SK-N-MC (cell line): Measurements from ENCODE around the gene TRAPPC4.

Source experiments
- DNase-seq: peaks from one replicate; pipeline ENCODE4 v3.0.0-alpha.2; 2011; ENCODE audit warnings: low read depth, low spot score
- H3K27ac ChIP-seq: fragments of 200-600 bp; sonication (generic); 2 replicates; pipeline ENCODE4 v1.5.1; 2016; ENCODE audit warnings: mixed run types
- H3K36me3 ChIP-seq: fragments of 200-600 bp; sonication (generic); 2 replicates; pipeline ENCODE4 v1.6.1; 2017; ENCODE audit warnings: antibody characterized with exemption, low read length, mixed read lengths; ENCODE audit not compliant: insufficient read depth
- H3K4me3 ChIP-seq: fragments of 200-600 bp; sonication (generic); 2 replicates; pipeline ENCODE4 v1.5.1; 2016
- H3K9ac ChIP-seq: fragments of 200-600 bp; sonication (generic); 2 replicates; pipeline ENCODE4 v1.8.0; 2017; ENCODE audit warnings: mixed run types, mixed read lengths; ENCODE audit not compliant: insufficient read length
- H3K9me3 ChIP-seq: fragments of 200-600 bp; sonication (generic); 2 replicates; pipeline ENCODE4 v1.6.1; 2017; ENCODE audit warnings: low read depth, mild to moderate bottlenecking, antibody characterized with exemption, low read length, moderate library complexity, mixed read lengths
- EZH2 ChIP-seq: fragments of 200-600 bp; sonication (generic); IDR thresholded peaks from one replicate; pipeline ENCODE4 v1.6.1; 2017; ENCODE audit warnings: antibody characterized with exemption
- FOXP2 ChIP-seq: optimal IDR thresholded peaks from 2 replicates; pipeline ENCODE3; 2011; ENCODE audit warnings: mild to moderate bottlenecking, moderate library complexity; ENCODE audit not compliant: insufficient read depth; ENCODE audit errors: extremely low read length, control extremely low read depth
- POLR2AphosphoS5 ChIP-seq: IDR thresholded peaks from 2 replicates; pipeline ENCODE4 v1.6.1; 2012; ENCODE audit warnings: mild to moderate bottlenecking, low read depth, low read length, borderline replicate concordance

Gene TRAPPC4

DNA sequence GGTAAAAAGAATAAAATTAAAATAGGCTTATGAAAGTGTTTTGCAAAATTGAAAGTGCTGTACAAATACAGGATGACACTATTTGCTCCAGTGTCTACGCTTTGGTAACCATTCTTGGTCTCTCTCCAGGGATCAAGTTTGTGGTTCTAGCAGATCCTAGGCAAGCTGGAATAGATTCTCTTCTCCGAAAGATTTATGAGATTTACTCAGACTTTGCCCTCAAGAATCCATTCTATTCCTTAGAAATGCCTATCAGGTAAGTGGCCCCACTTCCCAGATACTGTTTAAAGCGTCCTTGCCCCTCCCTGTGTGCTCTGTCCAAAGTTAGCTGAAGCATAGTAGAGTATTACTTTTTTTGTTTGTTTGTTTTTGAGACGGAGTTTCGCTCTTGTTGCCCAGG lies 3.1 kb downstream of the TRAPPC4 start:
- DNase-seq: no peak
- TF ChIP-seq FOXP2 (no peak), EZH2 (no peak), POLR2AphosphoS5 (no peak)
- no peak overlapping the region for H3K9ac ChIP-seq
- no peaks in the 10 kb centered on the region for H3K9me3 ChIP-seq
- peaks cover 60% of the 10 kb centered on the region for H3K36me3 ChIP-seq
- no peak overlapping the region for H3K27ac ChIP-seq
- H3K4me3 ChIP-seq: no peak overlapping the region

DNA sequence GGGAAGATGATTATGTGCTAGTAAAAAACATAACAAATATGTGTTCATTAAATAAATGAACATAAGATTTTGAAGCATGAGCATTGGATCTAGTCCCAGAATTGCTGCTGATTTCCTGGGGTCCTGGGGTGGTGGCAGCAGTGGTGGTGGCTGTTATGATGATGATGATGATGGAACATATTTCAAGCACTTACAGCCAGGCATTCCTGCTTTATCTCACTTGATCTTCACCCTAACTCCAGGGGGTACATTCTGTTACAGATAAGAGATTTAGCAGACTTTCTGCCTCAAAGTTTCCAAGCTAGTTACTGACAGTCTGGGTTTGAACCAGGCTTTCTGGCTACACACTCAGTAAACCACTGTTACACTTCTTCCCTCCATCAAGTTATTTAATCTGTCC lies 5.2 kb downstream of the TRAPPC4 start:
- H3K9me3 ChIP-seq: no peaks in the 10 kb centered on the region
- H3K27ac ChIP-seq: peak overlapping the region; percentile 53
- TF ChIP-seq FOXP2 (no peak), POLR2AphosphoS5 (no peak), EZH2 (no peak)
- no peak overlapping the region for H3K4me3 ChIP-seq
- no peak for DNase-seq
- H3K9ac ChIP-seq: no peak overlapping the region
- H3K36me3 ChIP-seq: peaks cover 48% of the 10 kb centered on the region

DNA sequence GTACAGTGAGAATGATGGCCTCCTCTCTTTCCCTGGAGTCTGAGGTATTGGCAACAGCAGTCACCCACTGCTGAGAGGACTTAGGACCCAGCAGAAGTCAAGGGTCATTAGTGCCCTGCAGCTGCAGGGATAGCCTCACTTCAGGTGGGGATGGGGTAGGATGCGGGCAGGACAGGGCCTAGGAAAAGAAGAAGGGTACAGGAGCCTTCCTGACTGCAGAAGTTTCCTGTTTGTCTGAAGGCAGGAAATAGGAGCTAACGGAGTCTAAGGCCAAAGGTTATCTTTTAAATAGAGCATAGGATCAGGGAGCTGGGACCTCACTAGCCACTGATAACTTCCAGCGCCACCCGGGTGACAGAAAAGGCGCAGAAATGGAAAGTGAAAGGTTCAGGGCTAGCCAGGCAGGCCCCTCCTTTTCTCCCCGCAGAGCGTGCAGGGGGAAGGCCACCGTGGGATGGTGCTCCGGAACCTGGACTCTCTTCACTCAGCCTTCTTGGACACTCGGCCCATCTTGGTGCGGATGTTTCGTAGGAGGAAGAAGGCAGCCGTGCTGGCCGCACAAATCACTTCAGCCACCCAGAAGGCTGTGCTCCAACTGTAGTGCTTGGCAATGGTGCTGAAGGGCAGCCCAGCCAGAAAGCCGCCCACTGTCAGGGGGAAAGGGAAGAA lies 6.0 kb downstream of the TRAPPC4 start:
- H3K27ac ChIP-seq: peak overlapping the region; percentile 53
- H3K4me3 ChIP-seq: no peak overlapping the region
- no peak overlapping the region for H3K9ac ChIP-seq
- no peak for DNase-seq
- no peaks in the 10 kb centered on the region for H3K9me3 ChIP-seq
- TF ChIP-seq EZH2 (no peak), POLR2AphosphoS5 (no peak), FOXP2 (no peak)
- peaks cover 50% of the 10 kb centered on the region for H3K36me3 ChIP-seq

DNA sequence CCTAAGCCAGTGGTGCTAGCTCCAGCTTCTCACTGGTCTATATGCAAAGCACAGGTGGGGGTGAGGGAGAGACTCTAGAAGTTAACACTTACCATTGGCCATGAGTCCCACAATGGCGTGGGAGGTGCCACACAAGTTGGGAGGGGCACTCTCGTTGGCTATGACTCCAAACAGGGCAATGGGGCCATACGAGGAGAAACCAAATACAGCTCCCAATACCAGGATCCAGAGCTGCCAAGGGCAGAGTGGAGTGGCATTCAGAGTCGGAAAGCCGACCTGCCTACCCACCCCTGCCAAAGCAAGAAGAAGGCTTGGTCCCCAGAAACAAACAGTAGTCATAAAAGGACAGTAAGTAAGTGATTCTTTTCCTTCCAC lies 6.5 kb downstream of the TRAPPC4 start:
- Histone ChIP-seq H3K9ac (no peak overlapping the region), H3K27ac (no peak overlapping the region), H3K4me3 (no peak overlapping the region), H3K9me3 (no peaks in the 10 kb centered on the region), H3K36me3 (peaks cover 50% of the 10 kb centered on the region)
- no peak for DNase-seq
- TF ChIP-seq EZH2 (no peak), FOXP2 (no peak), POLR2AphosphoS5 (no peak)

DNA sequence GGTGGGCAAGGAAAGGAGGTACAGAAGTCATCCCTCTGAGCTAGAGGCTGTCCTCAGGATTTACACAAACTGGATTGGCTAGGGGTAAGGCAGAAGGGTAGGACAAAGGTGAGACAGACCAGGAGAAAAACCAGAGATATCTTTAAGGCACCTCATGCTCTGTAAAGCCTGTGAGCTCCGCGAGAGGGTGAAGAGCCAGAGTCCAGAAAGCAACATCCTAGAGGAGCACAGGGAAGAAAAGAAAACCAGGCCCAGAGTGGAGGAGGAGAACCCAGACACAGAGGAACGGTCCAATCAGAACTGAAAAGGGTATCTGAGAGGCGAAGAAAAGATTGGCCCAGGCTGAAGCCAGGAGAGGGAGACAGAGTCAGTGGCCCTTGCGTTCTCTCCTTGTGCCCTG lies 7.0 kb downstream of the TRAPPC4 start:
- Histone ChIP-seq H3K9me3 (no peaks in the 10 kb centered on the region), H3K4me3 (no peak overlapping the region), H3K9ac (no peak overlapping the region), H3K36me3 (peaks cover 50% of the 10 kb centered on the region), H3K27ac (no peak overlapping the region; the same call in 1 of the 2 replicates)
- no peak for DNase-seq
- no peak for TF ChIP-seq FOXP2
- no peak for TF ChIP-seq POLR2AphosphoS5
- no peak for TF ChIP-seq EZH2

DNA sequence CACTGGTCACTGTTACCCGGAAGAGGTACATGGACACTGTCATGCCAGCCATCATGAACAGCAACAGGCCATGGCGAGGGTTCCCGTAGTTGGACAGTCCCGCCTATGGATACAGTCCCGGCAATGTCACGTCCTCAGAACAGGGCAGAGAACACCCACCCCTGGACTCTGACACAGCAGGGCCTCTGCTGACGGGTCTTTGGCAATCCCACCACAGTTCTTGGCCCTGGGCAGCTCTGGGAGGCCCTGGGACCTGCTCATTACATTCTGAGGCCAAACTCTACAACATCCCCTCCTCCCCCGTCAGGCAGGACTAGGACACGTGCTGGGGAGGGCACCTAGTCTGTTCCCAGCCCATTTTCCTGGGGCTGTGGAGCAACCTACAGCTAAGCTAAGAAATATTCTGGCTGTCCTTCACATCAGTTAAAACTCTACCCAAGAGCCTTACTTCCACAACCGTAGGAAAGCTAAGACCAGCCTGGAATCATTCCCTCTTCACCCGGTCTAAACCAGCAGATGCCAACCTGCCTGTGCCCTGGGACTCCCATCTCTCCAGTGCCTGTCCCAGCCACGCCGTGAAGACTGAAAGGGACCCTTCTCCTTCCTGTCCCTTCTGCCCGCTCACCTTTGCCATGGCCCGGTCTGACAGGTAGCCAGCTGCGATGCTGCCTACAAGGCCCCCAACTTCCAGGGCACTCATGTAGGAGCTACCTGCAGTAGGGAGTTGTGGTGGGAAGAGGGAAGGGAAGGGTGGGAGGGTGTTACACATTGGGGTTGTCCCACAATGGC lies 7.6 kb downstream of the TRAPPC4 start:
- Histone ChIP-seq H3K9ac (no peak overlapping the region), H3K27ac (no peak overlapping the region; the same call in 1 of the 2 replicates), H3K9me3 (no peaks in the 10 kb centered on the region), H3K36me3 (peaks cover 47% of the 10 kb centered on the region), H3K4me3 (no peak overlapping the region)
- no peak for DNase-seq
- TF ChIP-seq POLR2AphosphoS5 (no peak), EZH2 (no peak), FOXP2 (no peak)

DNA sequence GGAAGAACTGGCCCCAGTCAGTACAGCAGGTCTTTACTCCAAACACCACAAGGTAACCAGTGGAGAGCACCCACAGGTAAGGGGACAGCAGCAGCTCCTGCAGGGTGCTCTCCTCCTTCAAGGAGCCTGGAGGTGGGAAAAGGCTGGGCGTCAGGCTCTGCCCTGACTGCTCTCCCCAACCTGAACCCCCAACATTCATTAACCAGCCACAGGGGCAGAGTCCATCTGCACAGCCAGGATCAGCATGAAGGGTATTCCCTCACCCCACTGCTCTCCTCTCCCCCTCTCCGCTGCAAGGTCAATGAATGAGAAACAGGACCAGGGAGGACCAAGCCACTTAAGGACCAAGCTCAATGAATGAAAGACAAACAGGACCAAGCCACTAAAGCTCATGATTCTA lies 8.4 kb downstream of the TRAPPC4 start:
- H3K9me3 ChIP-seq: no peaks in the 10 kb centered on the region
- no peak overlapping the region for H3K9ac ChIP-seq
- no peak overlapping the region for H3K27ac ChIP-seq
- TF ChIP-seq FOXP2 (no peak), EZH2 (no peak), POLR2AphosphoS5 (no peak)
- peaks cover 39% of the 10 kb centered on the region for H3K36me3 ChIP-seq
- no peak overlapping the region for H3K4me3 ChIP-seq
- DNase-seq: no peak

DNA sequence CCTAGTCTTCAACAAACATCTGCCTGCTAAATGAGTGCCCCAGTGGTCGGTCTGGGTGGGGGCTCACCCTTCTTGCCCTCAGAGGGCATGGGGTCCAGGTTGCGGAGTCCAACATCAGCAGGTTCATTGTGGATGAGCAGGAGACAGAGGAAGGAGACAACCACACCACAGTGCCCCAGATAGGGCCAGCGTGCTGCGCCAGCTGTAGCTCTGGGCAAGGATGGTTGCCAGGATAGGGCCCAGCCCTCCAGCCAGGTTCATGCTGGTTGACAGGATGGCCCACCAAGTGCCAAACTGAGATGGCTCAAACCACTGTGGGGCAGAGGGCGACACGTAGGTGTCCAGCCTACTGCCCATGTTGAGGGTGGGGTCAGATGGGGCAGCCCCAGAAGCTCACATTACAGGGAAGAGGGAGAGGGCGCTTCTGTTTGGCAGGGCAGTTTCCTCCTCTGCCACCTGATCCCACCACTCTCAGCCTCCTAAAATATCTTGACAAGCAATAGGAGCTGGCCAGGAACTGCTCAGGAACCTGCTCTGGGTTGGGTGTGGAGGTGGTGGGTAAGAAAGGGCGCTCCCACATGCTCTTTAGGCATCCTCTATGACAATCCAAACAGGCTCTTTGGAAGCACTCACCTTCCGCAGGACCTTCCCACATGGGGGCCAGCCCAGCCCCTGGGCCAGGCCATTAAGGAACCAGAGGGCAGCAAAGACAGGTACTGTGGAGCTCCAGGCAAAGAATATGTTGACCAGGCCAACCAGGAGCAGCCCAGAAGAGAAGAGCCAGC lies 9.2 kb downstream of the TRAPPC4 start:
- Histone ChIP-seq H3K36me3 (peaks cover 33% of the 10 kb centered on the region), H3K9me3 (no peaks in the 10 kb centered on the region), H3K4me3 (no peak overlapping the region), H3K27ac (no peak overlapping the region), H3K9ac (no peak overlapping the region)
- DNase-seq: no peak
- TF ChIP-seq FOXP2 (no peak), POLR2AphosphoS5 (no peak; the same call in 1 of the 2 replicates), EZH2 (no peak)
